Raji (cell line): ENCODE measurements around the gene FSTL4.

ENCODE experiments used
- POLR2A ChIP-seq: IDR thresholded peaks from 2 replicates; pipeline ENCODE4 v1.6.1; 2011; ENCODE audit warnings: low read depth, low read length, control low read depth; ENCODE audit not compliant: insufficient read depth

The FSTL4 gene

DNA sequence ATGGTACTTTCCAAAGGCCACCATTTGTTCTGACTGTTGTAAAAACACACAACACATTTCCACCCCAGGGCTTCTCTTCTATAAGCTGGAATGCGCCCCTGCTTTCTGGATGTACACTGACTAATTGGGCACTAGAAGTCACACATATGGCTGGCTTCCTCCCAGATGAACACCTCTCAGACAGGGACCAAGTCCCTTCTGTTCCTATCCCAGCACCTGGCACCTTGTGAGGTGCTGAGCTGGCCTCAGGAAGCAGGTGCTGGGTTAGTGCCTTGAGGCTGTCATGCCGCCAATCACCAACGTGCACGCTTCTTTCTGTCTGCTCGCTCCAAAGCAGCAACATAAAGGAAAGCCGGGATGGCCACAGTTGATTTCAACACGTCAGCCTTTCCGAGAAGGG lies 93.2 kb downstream of the FSTL4 start:
- TF ChIP-seq POLR2A = no peak

DNA sequence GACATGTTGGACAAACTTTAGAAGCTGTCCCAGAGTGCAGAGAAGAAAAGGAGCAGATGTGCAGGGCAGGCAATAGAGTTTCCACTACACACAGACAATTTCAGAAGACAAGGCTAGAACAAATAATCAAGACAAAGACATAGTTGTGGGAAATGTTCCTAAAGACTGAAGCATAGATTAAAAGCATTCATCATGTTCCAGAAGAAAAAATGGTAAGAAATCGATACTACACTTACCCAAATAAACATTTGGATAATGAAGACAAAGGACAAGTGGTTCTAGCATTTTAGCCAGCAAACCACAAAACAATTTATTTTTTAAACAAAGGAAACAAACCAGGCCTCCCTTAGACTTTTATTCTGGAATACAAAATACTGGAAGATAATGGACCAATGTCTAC lies 97.9 kb downstream of the FSTL4 start:
- TF ChIP-seq POLR2A = no peak

DNA sequence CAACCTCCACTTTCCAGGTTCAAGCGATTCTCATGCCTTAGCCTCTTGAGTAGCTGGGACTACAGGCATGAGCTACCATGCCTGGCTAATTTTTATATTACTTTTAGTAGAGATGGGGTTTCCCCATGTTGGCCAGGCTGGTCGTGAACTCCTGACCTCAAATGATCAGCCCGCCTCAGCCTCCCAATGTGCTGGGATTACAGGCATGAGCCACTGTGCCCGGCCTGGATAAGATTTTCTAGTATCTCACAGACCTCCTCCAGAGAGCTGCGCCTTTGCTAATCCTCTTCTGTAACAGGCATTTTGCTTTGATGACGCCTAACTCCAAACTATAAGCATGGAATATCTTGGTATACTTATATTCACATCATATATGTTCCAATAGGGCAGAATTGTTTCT lies 99.4 kb downstream of the FSTL4 start:
- no peak for TF ChIP-seq POLR2A

DNA sequence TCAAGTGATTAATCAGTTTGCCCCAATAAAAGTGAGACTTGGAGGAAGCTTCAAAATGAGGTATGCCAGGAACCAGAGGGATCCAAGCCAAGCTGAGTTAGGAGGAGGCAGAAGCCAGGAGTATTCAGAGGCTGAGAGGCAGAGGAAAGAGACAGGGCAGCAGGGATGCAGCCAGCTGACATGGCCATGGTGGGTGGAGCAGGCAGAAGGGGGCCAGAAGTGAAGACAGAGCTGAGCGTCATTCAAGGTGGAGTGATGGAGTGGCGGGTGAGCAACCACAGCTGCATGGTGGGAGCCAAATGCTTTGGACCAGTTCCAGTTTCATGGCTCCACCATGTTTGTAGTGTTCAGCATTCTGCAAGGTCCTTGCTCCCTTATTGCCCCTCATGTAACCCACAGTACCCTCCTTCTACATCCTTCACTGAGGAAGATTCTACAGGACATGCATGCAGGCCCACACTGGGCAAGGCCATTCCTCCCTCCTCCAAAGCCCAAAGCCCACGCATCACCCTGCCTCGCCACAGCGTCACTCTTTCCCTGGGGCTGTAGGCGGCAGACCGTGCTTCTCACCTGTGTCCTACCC lies 100.6 kb downstream of the FSTL4 start:
- no peak for TF ChIP-seq POLR2A

DNA sequence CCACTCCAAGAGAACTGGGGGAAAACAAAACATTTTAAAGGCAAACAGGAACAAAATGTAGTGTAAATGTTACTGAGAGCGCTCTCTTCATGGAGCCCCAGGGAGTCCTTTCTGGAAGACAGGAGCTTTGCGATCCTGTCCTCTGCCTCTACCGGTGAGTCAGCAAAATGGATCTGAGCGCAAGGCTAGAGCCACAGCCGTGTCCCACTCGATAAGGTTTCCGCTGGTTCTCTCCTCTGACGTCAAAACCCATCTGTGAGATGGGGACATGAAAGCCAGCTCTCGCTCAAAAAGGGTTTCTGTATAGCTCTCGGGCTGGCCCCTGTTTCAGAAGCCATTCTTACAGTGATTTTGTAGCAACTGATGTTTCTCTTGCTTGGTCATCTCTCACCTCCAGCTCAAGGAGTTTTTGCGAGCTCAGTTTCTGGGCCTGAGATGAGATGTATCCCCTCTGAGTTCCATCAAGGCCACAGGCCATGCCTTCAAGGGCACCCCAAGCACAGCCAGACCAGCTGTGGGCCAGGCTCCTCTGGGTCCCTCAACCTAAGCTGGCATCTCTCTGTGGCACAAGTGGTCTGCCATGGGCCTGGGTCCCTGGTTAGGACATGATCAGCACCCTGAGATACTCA lies 101.6 kb downstream of the FSTL4 start:
- no peak for TF ChIP-seq POLR2A

DNA sequence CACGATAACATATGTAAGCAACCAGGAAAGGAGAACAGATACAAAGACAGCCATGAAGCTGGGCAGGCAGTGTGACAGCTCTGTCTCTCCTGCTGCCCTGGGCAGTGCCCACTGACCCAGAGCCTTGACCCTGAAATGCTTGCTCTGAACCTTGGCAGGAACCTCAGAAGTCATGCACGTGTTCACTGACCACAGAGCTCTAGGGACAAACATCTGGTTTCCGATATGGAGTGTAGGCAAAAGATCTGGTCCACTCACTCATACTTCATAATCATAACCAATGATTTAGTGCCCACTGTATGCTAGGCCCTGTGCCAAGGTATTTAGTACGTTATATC lies 102.6 kb downstream of the FSTL4 start:
- TF ChIP-seq POLR2A = no peak

DNA sequence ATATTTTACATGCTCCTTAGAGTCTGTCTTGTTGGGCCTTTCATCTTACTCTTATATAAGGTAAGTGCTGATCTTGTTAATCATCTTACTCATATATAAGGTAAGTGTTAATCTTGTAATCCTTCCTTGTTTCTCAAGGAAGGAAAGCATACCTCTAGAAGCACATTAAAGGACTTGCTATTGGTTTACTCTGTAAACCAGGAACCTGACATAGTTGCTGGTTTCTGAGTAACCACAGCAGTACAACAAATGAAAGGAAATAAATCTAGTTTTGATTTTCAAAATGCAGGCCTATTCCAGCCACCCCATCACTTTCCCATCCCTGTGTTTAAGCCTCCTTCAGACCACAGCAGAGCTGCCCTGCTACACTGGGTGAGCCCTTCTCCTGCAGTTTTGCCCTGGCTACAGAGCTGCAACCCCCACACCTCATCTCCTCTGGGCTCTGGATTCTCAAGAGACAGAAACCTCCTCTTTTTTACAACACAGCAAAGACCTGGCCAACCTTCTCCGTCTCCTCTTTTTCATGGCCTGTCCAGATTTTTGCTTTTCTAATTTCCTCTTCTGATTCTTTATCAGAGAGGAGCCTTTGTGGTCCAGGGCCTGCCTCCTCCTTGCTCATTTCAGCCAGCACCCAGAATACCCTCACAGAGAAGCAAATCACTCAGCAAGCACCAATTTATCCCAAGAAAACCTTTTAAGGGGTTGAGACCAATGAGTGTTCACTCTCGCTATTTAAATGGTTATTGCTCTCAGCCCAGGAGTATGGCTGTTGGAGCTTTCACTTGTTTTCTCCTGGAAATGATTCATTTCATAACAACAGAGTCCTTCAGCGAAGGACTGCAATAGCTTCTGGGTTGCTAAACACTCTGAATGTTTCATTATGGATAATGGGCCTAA lies 103.2 kb downstream of the FSTL4 start:
- TF ChIP-seq POLR2A = no peak

DNA sequence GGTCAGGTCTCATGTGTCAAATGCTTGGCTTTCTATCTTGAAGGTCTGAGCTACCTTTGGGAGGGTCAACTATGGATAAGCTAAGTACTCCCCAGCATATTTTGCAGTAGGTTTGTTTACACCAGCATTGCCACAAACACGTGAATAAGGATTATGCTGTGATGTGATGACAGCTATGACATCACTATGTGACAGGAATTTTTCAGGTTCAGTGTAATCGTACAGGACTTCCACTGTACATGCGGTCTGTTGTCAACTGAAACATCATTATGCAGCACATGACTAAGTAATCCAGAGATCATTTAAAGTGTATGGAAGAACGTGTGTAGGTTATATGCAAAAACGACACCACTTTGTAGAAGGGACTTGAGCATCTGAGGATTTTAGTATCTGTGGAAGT lies 104.0 kb downstream of the FSTL4 start:
- no peak for TF ChIP-seq POLR2A

DNA sequence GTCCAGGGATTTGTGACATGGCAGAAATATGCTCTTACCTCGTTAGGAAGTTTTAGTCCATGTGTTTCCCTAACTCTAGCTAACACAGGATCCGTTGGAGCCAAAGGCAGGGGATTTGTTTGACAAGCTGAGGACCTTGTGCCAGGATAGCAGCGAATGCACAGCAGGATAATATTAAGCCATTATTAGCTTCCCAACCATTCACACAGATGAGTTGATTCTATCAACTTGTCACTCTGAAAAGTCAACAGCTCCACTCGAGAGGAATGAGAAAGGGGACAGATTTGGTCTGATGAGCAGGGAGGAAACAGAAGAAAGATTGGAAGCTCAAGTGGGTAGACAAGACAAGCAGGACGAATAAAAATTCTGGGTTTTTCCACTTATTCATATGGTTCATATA lies 106.2 kb downstream of the FSTL4 start:
- TF ChIP-seq POLR2A = no peak

DNA sequence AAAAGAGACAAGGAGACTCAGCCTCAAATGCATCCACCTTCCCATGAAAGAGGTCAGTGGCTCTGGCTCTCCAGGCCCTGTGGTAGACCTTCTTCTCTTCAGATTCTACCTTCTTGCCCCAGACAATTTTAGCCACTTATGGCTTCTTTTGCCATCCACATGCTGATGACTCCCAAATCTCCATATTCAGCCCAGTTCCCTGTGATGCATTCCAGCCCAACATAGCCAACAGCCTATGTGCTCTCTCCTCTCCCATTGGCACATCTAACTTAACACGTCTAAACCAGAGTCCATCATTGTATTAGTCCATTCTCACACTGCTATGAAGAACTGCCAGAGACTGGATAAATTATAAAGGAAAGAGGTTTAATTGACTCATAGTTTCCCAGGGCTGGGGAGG lies 108.8 kb downstream of the FSTL4 start:
- no peak for TF ChIP-seq POLR2A

DNA sequence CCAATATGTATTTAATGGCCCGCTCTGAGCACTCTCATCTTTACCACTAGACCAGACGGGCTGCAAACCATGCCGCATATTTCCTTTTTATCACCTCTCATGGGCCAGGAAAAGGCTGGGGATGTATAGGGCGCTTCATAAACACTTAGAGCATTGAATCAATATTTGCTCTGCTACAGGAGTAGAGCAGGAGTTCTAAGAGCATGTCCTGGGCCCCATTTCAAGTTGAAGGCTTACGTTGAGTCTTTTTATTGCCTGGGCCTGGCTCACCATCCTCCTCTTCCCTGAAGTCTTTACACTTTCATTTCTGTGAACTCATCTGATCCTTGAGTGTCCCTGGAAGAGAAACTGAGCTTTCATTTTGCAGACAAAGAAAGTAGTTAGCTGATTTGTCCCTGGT lies 112.4 kb downstream of the FSTL4 start:
- no peak for TF ChIP-seq POLR2A

DNA sequence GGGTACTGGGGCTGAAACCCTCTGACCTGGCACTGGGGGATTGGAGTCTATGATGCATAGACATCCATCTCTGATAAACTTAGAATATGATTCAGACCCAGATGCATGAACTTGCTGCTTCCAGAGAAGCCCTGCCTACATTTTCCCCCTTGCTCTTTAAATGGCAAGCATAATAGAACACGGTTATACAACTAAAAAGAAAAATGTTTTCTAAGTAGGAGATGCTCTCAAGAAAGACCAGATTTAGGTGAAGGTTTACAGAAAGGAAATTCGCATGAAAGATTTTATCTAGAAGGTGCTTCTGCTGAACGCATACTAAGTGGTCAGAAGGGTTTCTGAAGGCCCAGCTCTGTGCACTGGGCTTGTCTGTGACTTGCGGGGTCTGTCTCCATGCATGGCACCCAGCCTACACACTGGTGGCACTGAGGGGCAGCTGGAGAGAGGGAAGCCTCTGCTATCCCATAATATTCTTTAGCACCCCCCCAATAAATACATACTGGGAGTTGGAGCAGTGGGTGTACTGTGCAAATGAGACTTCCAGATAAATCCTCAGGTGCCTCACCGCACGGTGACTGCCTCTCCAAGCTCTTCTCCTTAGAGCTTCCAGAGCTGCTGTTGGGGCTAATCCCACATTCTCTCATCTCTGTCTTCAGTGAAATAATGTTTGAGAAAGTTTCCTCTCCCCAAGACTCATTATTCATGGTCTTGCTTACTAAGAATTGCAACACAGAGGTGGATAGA lies 114.6 kb downstream of the FSTL4 start:
- no peak for TF ChIP-seq POLR2A

DNA sequence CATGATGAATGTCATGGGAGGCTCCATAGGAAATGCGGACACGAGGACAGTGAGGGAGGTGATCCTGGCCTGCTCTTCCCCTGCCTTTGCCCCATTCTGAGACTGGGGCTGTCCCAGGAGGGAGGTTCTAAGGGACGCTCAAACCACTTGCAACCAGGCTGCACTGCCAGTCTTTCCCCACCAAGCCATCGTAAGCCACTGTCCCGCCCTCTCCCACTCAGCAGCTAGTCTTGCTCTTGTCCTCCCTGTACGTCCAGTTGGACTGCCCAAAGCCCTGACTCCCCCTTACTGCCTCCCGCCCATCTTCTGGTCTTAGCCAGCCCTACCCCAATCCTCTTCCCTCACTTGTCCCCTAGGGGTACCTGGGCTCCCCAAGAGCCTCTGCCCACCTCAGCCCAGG lies 115.7 kb downstream of the FSTL4 start:
- no peak for TF ChIP-seq POLR2A

DNA sequence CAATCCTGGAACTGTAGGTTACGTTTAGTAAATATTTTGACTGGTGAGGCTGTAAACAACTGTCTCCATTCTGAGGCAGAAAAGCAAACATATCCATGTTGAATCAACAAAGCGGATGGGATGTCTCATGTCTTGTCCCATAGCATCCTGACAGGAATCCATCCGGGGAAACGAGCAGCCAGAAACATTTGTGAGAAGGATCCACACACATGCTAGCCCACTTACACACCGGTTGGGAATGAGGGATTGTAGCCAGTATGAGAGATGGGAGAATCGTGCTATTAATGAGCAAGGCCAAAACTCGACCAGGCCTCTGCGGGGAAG lies 117.5 kb downstream of the FSTL4 start:
- TF ChIP-seq POLR2A = no peak

DNA sequence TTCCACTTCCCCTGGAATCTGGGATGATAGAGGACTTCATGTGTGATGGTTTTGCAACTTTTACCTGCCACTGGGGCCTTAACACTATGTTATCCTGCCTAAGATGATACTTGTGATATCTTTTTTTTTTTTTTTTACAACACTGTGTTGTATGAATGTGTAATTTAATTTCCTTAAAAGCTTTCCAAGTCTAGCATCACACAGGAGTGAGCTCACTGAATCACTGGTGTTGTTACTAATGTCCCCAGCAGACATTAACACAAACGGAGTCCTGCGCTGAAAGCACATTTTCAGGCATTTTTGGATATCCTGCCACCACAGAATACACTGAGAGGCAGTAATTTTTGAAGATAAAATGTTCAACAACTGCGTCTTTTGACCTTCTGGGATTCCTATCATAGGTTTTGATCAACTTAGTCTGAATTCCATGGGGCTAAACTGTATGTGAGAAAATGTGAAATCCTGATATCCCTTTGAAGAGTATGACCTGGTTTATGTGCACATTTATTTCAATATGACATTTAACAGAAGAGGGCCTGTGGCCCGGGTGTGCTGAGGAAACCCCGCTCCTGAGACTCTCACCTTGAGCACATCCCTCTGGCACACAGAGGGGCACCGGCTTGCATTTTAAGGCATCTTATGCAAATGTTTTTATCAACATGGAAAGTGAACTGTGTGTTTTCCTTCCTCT lies 118.0 kb downstream of the FSTL4 start:
- no peak for TF ChIP-seq POLR2A
